ENCODE measurements around the gene ANKRD12.

Gene ANKRD12

GRCh38 chr18:9115984-9116383 lies 20.6 kb upstream of the ANKRD12 start:
- H3K4me1 ChIP-seq (ENCODE audit: low read length), result peaks cover 89% of the 10 kb centered on the region
- no peaks in the 10 kb centered on the region for H3K9me3 ChIP-seq (ENCODE audit: insufficient read depth, low read length)
- H3K27me3 ChIP-seq (ENCODE audit: low read depth, low read length), result no peaks in the 10 kb centered on the region
- no peak overlapping the region for H2AFZ ChIP-seq (ENCODE audit: low read depth, low read length)
- H4K20me1 ChIP-seq (ENCODE audit: insufficient read depth, low read length), result peaks cover 10% of the 10 kb centered on the region; the same call in 1 of the 2 replicates
- peak overlapping the region; percentile 98 for H3K27ac ChIP-seq (ENCODE audit: low read length)
- peaks cover 100% of the 10 kb centered on the region for H3K79me2 ChIP-seq (ENCODE audit: low read length)
- peak overlapping the region; percentile 75 for H3K4me3 ChIP-seq (ENCODE audit: low read length)
- peak overlapping the region; percentile 92 for H3K9ac ChIP-seq (ENCODE audit: low read length)
- H3K36me3 ChIP-seq (replicated peaks; ENCODE audit: low read depth, low read length), result peaks cover 40% of the 10 kb centered on the region
- H3K4me2 ChIP-seq (ENCODE audit: low read length), result peak overlapping the region; percentile 87
- TF ChIP-seq EZH2phosphoT487 (IDR thresholded peaks at IDR 0.05; ENCODE audit: low read depth), result no peak
- TF ChIP-seq CTCF (IDR thresholded peaks at IDR 0.05; ENCODE audit: low read depth, low read length), result no peak

GRCh38 chr18:9117980-9118841 lies 18.4 kb upstream of the ANKRD12 start:
- Histone ChIP-seq H3K27ac (ENCODE audit: low read length) (peak overlapping the region; percentile 98), H3K36me3 (replicated peaks; ENCODE audit: low read depth, low read length) (peaks cover 48% of the 10 kb centered on the region), H2AFZ (ENCODE audit: low read depth, low read length) (no peak overlapping the region), H3K9ac (ENCODE audit: low read length) (peak overlapping the region; percentile 71), H3K4me1 (ENCODE audit: low read length) (peaks cover 87% of the 10 kb centered on the region), H3K27me3 (ENCODE audit: low read depth, low read length) (no peaks in the 10 kb centered on the region), H3K9me3 (ENCODE audit: insufficient read depth, low read length) (no peaks in the 10 kb centered on the region), H3K4me2 (ENCODE audit: low read length) (peak overlapping the region; percentile 87), H4K20me1 (ENCODE audit: insufficient read depth, low read length) (peaks cover 10% of the 10 kb centered on the region; the same call in 1 of the 2 replicates), H3K79me2 (ENCODE audit: low read length) (peaks cover 100% of the 10 kb centered on the region), H3K4me3 (ENCODE audit: low read length) (peak overlapping the region; percentile 67)
- TF ChIP-seq EZH2phosphoT487 (IDR thresholded peaks at IDR 0.05; ENCODE audit: low read depth) (no peak), CTCF (IDR thresholded peaks at IDR 0.05; ENCODE audit: low read depth, low read length) (no peak)

- peak overlapping the region; percentile 87; the same call in 1 of the 2 replicates for H3K4me2 ChIP-seq (ENCODE audit: low read length)
- H2AFZ ChIP-seq (ENCODE audit: low read depth, low read length), result no peak overlapping the region
- peak overlapping the region; percentile 71; the same call in 1 of the 2 replicates for H3K9ac ChIP-seq (ENCODE audit: low read length)
- no peak for TF ChIP-seq CTCF (IDR thresholded peaks at IDR 0.05; ENCODE audit: low read depth, low read length)
- TF ChIP-seq EZH2phosphoT487 (IDR thresholded peaks at IDR 0.05; ENCODE audit: low read depth), result no peak
- peaks cover 68% of the 10 kb centered on the region for H3K4me1 ChIP-seq (ENCODE audit: low read length)
- no peak overlapping the region for H3K4me3 ChIP-seq (ENCODE audit: low read length)
- H4K20me1 ChIP-seq (ENCODE audit: insufficient read depth, low read length), result peaks cover 12% of the 10 kb centered on the region; the same call in 1 of the 2 replicates
- H3K36me3 ChIP-seq (replicated peaks; ENCODE audit: low read depth, low read length), result peaks cover 59% of the 10 kb centered on the region
- no peaks in the 10 kb centered on the region for H3K9me3 ChIP-seq (ENCODE audit: insufficient read depth, low read length)
- 0 out of 2 replicates have a peak overlapping the region, but pooled peaks have one; percentile 98 for H3K27ac ChIP-seq (ENCODE audit: low read length)
- peaks cover 99% of the 10 kb centered on the region for H3K79me2 ChIP-seq (ENCODE audit: low read length)
- H3K27me3 ChIP-seq (ENCODE audit: low read depth, low read length), result no peaks in the 10 kb centered on the region
These were observed 15.8 kb upstream of the ANKRD12 start for GRCh38 chr18:9120796-9121195.

- no peaks in the 10 kb centered on the region for H3K27me3 ChIP-seq (ENCODE audit: low read depth, low read length)
- peaks cover 60% of the 10 kb centered on the region for H3K36me3 ChIP-seq (replicated peaks; ENCODE audit: low read depth, low read length)
- H3K4me1 ChIP-seq (ENCODE audit: low read length), result peaks cover 43% of the 10 kb centered on the region
- peaks cover 99% of the 10 kb centered on the region for H3K79me2 ChIP-seq (ENCODE audit: low read length)
- H3K27ac ChIP-seq (ENCODE audit: low read length), result no peak overlapping the region
- peaks cover 14% of the 10 kb centered on the region; the same call in 1 of the 2 replicates for H4K20me1 ChIP-seq (ENCODE audit: insufficient read depth, low read length)
- H3K9ac ChIP-seq (ENCODE audit: low read length), result no peak overlapping the region
- H3K4me2 ChIP-seq (ENCODE audit: low read length), result no peak overlapping the region
- H3K9me3 ChIP-seq (ENCODE audit: insufficient read depth, low read length), result no peaks in the 10 kb centered on the region
- H3K4me3 ChIP-seq (ENCODE audit: low read length), result no peak overlapping the region
- no peak for TF ChIP-seq CTCF (IDR thresholded peaks at IDR 0.05; ENCODE audit: low read depth, low read length)
- no peak for TF ChIP-seq EZH2phosphoT487 (IDR thresholded peaks at IDR 0.05; ENCODE audit: low read depth)
- no peak overlapping the region for H2AFZ ChIP-seq (ENCODE audit: low read depth, low read length)
These were observed 13.1 kb upstream of the ANKRD12 start for GRCh38 chr18:9123520-9123919.
